Dermis blood vessel endothelial cell (primary cell): Measurements from ENCODE around the gene KRTAP9-7. TPM values are rescaled to one million over a fixed set of nuclear protein-coding genes. Genes with fewer than 3 reads are reported as not detected.
"Not testable (repeated sequence)": the region's sequence is repeated elsewhere in the genome, so short reads cannot be mapped to it uniquely, and the experiment has no call there.

Experiments used
- DNase-seq: peaks from one replicate; pipeline ENCODE4 v3.0.0; 2010
- total RNA-seq: library from RNA; depleted of rRNA; stranded (reverse); fragments of >200 nt; gene quantifications from 2 replicates; pipeline ENCODE4 v1.2.3, GENCODE V29; 2014

The KRTAP9-7 gene
- not detected in 2 replicates for total RNA-seq

- not testable (repeated sequence) for DNase-seq
Observed at GRCh38 chr17:41275648-41276190, at the start of gene KRTAP9-7. TSS of gene KRTAP9-7 (plus strand) at chr17:41275698. CDS start at chr17:41275698, 0 bp downstream.

GRCh38 chr17:41226051-41226450 lies 49.4 kb upstream of the KRTAP9-7 start:
- DNase-seq, result no peak

DNA sequence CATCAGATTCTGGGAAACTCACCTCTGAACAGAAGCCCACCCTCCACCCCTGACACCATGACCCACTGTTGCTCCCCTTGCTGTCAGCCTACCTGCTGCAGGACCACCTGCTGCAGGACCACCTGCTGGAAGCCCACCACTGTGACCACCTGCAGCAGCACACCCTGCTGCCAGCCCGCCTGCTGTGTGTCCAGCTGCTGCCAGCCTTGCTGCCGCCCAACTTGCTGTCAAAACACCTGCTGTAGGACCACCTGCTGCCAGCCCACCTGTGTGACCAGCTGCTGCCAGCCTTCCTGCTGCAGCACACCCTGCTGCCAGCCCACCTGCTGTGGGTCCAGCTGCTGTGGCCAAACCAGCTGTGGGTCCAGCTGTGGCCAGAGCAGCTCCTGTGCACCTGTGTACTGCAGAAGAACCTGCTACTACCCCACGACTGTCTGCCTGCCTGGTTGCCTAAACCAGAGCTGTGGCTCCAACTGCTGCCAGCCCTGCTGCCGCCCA lies 48.9 kb upstream of the KRTAP9-7 start, which contains the start of gene KRTAP9-2:
Gene KRTAP9-2 (plus strand): TSS at position 51 of the 498 bp plus-strand sequence. CDS start 7 bp downstream, at position 58.
- not testable (repeated sequence) for DNase-seq

- no peak for DNase-seq
Observed at GRCh38 chr17:41230094-41230493, 45.4 kb upstream of the KRTAP9-7 start.

DNA sequence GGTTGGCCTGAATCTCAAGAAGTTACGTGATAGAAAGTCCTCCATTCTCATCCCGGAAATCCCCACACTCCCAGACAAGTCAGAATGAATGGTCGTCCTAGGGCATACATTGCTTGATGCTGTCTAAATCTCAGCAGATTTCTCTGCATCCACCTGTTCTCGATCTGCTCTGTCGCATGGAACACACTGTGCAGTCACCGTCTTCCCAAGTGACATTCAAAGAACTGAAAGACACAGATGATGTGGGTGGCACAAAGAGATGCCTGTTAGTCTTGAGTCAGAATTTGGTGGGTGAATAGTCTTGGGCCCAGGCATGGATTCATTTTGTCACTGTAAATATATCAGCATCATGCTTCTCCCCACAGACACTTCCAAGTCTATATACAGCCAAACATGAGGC lies 43.8 kb upstream of the KRTAP9-7 start:
- no peak for DNase-seq

DNA sequence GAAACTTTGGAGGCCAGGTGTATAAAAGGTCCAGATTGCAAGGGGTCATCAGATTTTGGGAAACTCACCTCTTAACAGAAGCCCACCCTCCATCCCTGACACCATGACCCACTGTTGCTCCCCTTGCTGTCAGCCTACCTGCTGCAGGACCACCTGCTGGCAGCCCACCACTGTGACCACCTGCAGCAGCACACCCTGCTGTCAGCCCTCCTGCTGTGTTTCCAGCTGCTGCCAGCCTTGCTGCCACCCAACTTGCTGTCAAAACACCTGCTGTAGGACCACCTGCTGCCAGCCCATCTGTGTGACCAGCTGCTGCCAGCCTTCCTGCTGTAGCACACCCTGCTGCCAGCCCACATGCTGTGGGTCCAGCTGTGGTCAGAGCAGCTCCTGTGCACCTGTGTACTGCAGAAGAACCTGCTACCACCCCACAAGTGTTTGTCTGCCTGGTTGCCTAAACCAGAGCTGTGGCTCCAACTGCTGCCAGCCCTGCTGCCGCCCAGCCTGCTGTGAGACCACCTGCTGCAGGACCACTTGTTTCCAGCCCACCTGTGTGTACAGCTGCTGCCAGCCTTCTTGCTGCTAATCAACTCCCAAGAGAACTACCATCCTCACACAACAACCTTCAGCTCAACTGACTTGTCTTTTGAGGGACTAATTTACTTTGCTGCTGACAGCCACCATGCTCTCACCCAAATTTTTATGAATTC lies 42.9 kb upstream of the KRTAP9-7 start, which contains the start of gene KRTAP9-3:
Gene KRTAP9-3 (plus strand): TSS at position 51 of the 707 bp plus-strand sequence. CDS start 53 bp downstream, at position 104.
- DNase-seq, result not testable (repeated sequence)

- not testable (repeated sequence) for DNase-seq
Observed at GRCh38 chr17:41237116-41237515, 38.4 kb upstream of the KRTAP9-7 start.

GRCh38 chr17:41237949-41238437 lies 37.5 kb upstream of the KRTAP9-7 start, which contains the start of gene KRTAP9-8:
TSS of gene KRTAP9-8 (plus strand) at chr17:41237999. CDS start at chr17:41238052, 53 bp downstream.
- not testable (repeated sequence) for DNase-seq

GRCh38 chr17:41246995-41247787 lies 28.3 kb upstream of the KRTAP9-7 start:
- DNase-seq, result not testable (repeated sequence)

DNA sequence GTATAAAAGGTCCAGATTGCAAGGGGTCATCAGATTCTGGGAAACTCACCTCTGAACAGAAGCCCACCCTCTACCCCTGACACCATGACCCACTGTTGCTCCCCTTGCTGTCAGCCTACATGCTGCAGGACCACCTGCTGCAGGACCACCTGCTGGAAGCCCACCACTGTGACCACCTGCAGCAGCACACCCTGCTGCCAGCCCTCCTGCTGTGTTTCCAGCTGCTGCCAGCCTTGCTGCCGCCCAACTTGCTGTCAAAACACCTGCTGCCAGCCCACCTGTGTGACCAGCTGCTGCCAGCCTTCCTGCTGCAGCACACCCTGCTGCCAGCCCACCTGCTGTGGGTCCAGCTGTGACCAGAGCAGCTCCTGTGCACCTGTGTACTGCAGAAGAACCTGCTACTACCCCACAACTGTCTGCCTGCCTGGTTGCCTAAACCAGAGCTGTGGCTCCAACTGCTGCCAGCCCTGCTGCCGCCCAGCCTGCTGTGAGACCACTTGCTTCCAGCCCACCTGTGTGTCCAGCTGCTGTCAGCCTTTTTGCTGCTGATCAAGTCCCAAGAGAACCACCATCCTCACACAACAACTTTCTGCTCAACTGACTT lies 25.8 kb upstream of the KRTAP9-7 start, which contains the start of gene KRTAP9-4:
Gene KRTAP9-4 (plus strand): TSS at position 51 of the 604 bp plus-strand sequence. CDS start 34 bp downstream, at position 85.
- DNase-seq, result not testable (repeated sequence)

DNA sequence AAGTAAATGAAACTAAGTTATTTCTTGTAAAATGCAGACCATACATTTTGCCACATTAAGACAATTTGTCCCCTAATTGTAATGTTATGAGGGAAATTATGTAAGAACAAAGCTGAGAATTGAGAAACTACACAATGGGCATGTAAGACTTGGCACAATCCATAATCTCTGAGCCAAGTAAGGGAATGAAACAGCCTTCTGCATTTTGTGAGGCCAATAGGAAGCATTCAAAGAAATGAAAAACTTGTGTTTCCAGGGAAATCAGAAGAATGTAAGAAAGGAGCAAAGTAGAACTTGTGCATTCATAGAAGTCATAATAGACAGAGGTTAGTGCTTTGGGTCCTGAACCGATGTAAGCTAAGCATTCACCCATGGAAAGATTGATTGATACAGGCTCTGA lies 24.2 kb upstream of the KRTAP9-7 start:
- no peak for DNase-seq

DNA sequence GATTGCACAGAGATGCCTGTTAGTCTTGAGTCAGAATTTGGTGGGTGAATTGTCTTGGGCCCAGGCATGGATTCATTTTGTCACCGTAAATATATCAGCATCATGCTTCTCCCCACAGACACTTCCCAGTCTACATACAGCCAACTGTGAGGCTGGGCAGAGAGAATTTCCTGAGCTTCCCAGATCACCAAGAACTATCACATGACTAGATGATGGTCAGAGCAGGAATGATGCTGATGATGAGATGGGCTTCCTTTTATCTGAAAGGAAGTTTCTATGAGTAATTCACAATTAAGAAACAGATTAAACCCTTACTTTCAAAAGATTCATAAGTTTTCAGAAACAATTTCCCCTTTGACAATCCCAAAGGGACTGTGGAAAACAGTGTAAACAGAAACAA lies 20.6 kb upstream of the KRTAP9-7 start:
- DNase-seq, result no peak

DNA sequence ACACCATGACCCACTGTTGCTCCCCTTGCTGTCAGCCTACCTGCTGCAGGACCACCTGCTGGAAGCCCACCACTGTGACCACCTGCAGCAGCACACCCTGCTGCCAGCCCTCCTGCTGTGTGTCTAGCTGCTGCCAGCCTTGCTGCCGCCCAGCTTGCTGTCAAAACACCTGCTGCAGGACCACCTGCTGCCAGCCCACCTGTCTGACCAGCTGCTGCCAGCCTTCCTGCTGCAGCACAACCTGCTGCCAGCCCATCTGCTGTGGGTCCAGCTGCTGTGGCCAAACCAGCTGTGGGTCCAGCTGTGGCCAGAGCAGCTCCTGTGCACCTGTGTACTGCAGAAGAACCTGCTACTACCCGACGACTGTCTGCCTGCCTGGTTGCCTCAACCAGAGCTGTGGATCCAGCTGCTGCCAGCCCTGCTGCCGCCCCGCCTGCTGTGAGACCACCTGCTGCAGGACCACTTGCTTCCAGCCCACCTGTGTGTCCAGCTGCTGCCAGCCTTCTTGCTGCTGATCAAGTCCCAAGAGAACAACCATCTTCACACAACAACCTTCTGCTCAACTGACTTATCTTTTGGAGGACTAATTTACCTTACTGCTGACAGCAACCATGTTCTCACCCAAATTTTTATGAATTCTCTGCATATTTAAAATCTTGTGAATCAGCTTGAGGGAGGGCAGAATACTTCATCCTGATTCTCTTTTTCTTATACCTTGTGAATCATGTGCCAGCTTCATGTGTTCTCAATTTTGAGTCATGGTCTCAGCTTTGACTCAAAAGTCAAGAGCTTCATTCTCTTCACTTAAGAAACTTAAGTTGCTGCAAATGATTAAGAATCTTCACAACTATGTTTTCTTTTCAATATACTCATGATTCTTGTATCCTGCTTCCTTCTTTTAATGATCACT lies 19.9 kb upstream of the KRTAP9-7 start, which contains the start of gene KRTAP9-9:
Gene KRTAP9-9 (plus strand): TSS at position 4 of the 910 bp plus-strand sequence.
- DNase-seq, result not testable (repeated sequence)

- no peak for DNase-seq
Observed at GRCh38 chr17:41256291-41256685, 19.2 kb upstream of the KRTAP9-7 start.

DNA sequence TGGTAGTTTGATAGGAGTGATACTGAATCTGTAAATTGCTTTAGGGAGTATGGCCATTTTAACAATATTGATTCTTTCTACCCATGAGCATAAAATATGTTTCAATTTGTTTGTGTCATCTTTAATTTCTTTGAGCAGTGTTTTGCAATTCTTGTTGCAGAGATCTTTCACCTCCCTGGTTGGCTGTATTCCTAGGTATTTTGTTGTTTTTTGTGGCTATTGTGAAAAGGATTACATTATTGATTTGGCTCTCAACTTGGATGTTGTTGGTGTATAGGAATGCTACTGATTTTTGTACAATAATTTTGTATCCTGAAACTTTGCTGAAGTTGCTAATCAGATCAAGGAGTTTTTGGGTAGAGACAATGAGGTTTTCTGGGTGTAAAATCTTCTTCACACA lies 17.1 kb upstream of the KRTAP9-7 start:
- DNase-seq, result no peak

DNA sequence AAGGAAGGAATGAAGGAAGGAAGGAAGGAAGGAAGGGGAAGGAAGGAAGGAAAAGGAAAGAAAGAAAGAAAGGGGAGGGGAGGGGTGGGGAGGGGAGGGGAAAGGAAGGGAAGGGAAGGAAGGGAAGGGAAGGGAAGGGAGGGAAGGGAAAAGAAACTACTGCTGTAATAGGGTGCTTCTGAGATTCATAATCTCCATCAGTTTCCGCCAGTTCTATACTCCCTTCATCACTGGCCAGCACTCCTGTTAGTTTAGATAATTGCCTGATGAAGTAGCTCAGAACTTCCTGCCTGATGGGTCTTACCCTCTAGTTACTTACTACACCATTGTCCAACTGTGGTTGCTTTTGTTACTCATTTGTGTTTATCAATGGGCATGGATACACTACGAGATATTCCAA lies 12.3 kb upstream of the KRTAP9-7 start:
- DNase-seq, result no peak

- no peak for DNase-seq
Observed at GRCh38 chr17:41264599-41264998, 10.9 kb upstream of the KRTAP9-7 start.

DNA sequence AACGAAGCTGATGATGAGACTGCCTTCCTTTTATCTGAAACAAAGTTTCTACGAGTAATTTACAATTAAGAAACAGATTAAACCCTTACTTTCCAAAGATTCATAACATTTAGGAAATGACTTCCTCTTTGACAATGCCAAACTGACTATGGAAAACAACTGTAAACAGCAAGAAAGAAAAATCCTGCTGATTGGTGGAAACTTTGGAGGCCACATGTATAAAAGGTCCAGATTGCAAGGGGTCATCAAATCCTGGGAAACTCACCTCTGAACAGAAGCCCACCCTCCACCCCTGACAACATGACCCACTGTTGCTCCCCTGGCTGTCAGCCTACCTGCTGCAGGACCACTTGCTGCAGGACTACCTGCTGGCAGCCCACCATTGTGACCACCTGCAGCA lies 10.4 kb upstream of the KRTAP9-7 start, which contains the start of gene KRTAP9-6:
Gene KRTAP9-6 (plus strand): TSS at position 301 of the 400 bp plus-strand sequence. CDS start 0 bp downstream, at position 301.
- no peak for DNase-seq

- no peak for DNase-seq
Observed at GRCh38 chr17:41267711-41268110, 7.8 kb upstream of the KRTAP9-7 start.

GRCh38 chr17:41271323-41271722 lies 4.2 kb upstream of the KRTAP9-7 start:
- not testable (repeated sequence) for DNase-seq

GRCh38 chr17:41271858-41272257 lies 3.6 kb upstream of the KRTAP9-7 start:
- DNase-seq, result no peak
